Measurements from ENCODE around the gene FOXL3.
"Not testable (repeated sequence)": the region's sequence is repeated elsewhere in the genome, so short reads cannot be mapped to it uniquely, and the experiment has no call there.

Gene FOXL3

DNA sequence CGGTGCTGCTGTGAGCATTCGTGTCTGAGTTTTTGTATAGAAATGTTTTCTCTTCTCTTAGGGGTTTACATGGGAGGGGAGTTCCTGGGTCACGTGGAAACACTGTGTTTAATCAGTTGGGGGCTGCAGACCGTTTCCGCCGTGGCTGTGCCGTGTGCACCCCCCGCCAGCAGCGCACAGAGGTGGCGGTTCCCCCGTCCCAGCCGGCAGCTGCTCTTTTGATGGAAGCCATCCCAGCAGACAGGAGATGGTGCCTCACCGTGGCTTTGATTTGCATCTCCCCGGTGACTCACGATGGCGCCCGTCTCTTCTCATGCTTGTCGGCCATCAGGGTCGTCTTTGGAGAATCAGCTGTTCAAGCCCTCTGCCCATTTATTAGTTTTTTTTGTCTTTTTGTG is 34.9 kb upstream of the FOXL3 start:
- DNase-seq (ENCODE audit: low spot score), result no peak

DNA sequence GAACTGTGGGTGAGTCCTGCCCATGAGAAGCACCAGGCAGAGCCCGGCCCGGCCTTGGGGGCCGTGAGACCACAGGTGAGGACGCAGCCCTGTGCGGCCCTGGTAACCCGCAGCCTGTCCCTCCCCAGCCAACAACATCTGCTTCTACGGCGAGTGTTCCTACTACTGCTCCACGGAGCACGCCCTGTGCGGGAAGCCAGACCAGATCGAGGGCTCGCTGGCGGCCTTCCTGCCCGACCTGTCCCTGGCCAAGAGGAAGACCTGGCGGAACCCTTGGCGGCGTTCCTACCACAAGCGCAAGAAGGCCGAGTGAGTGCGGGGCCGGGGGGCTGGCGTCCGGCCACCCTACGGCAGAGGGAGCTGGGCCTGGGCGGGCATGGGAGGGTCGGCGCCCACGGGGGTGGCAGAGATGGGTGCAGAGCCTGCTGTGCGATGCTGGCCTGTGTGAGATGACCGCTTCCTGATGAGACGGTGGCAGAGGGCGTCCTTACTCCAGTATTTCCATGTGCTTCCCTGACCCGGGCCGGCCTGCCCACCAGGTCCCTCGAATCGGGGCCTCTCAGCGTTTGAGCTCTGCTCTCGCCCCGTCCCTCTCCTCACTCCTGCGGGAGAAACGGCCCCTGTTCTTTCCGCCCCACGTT is 34.1 kb upstream of the FOXL3 start:
- DNase-seq (ENCODE audit: low spot score), result no peak

DNA sequence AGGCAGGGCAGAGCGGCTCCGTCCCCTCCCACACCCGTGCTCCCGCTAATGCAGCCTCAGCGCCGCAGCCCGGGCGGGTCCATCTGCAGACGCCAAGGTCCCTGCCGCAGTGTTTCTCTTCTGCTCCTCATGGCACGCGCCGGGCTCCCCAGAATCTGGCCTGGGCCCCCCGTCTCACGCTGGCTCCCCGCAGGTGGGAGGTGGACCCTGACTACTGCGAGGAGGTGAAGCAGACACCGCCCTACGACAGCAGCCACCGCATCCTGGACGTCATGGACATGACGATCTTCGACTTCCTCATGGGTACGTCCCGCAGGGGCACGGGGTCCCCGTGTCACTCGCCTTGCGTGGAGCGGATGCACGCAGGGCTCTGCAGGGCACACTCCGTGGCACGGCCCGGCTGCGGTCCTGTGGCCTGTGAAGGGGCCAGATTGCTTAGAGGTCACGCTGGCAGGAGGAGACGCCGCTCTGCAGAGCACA is 33.5 kb upstream of the FOXL3 start:
- DNase-seq (ENCODE audit: low spot score), result no peak

DNA sequence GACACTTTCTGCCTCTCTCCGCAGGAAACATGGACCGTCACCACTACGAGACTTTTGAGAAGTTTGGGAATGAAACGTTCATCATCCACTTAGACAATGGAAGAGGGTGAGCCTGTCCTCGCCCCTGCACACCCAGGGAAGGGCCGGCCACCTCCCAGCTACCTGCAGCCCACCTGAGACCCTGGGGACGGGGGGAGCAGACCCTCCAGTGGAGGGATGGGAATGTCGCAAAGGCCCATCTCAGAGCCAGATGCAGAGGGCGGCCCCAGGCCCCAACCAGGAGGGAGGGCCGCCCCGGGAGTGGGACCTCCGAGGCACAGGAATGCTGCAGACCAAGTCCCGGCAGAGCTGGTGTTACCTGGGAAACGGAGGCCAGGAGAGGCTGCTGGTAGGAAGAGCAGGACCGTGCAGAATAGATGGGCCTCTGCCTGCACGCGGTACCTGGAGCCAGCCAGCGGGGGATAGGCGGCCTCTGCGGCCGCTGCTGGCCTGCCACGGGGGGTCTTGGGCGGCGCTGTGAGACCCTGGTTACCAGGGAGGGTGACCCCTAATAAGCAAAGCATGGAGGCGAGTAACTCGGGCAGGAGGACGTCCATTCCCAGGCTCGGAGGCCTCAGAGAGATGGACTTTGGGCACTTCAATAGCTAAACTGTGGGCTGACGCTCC is 32.9 kb upstream of the FOXL3 start:
- DNase-seq (ENCODE audit: low spot score), result no peak

- no peak for DNase-seq (ENCODE audit: low spot score)
Observed at GRCh38 chr7:257647-257992, 32.4 kb upstream of the FOXL3 start.

DNA sequence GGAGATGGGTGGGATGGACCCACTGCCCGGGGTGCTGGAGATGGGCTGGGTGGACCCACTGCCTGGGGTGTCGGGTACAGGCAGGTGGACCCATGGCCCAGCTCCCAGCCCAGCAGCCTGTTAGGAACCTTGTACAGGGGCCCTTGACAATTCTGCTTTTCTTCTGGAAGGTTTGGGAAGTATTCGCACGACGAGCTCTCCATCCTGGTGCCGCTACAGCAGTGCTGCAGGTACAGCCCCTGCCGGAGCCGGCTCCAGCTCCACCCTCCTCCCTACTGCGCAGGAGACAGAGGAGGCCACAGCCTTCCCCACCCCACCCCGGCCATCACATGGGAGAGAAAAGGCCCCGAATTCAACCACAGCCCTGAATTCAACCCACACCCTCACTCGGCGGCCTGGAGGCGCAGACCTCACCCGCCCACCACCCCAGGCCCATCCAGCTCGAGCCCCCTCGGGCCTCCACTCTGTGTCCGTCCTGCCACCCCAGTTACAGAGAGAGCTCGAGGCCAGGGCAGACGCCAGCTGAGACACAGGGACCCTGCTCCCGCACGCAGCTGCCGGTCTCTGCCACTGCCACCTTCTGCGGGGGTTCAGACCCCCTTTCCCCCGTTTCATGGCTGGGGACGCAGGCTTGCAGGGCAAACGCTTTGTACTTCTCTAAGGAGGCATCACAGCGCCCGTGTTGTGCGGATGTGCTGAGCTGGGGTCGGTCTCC is 31.3 kb upstream of the FOXL3 start:
- DNase-seq (ENCODE audit: low spot score), result no peak

DNA sequence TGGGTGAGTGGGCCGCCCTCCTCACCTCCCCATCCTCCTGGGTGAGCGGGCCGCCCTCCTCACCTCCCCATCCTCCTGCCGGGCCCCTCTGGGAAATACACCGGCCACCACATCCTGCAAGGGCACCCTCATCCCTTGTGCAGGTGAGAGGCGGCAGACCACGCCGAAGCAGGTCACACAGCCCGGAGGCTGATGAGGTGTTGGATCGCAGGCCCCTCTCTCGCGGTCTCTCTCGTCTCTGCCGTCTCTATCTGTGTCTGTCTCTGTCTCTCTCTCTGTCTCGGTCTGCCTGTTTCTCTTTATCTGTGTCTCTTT is 30.8 kb upstream of the FOXL3 start:
- DNase-seq (ENCODE audit: low spot score), result no peak

DNA sequence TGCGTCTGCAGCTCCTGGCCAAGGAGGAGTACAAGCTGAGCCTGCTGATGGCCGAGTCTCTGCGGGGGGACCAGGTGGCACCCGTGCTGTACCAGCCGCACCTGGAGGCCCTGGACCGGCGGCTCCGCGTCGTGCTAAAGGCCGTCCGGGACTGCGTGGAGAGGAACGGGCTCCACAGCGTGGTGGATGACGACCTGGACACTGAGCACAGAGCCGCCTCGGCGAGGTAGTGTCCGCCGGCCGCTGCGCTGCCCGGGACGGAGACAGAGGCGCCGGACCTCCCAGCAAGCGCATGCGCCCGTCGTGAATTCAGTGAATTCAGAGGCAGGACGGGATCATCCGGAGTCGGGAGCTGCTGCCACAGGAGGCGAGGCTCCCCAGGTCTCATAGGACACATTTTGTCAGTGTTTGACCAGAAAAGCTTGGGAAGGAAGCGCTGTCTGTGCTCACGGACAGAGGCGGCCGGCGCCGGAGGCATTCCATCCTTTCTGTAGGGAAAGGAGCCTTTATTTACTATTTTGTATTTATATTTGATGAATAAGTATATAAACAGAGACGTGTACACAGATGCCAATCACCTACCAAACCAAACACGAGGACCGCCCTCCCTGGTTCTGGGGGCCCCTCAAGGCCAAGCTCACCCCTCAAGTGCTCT is 30.1 kb upstream of the FOXL3 start:
- no peak for DNase-seq (ENCODE audit: low spot score)

GRCh38 chr7:260441-261281 is 29.3 kb upstream of the FOXL3 start:
- no peak for DNase-seq (ENCODE audit: low spot score)

DNA sequence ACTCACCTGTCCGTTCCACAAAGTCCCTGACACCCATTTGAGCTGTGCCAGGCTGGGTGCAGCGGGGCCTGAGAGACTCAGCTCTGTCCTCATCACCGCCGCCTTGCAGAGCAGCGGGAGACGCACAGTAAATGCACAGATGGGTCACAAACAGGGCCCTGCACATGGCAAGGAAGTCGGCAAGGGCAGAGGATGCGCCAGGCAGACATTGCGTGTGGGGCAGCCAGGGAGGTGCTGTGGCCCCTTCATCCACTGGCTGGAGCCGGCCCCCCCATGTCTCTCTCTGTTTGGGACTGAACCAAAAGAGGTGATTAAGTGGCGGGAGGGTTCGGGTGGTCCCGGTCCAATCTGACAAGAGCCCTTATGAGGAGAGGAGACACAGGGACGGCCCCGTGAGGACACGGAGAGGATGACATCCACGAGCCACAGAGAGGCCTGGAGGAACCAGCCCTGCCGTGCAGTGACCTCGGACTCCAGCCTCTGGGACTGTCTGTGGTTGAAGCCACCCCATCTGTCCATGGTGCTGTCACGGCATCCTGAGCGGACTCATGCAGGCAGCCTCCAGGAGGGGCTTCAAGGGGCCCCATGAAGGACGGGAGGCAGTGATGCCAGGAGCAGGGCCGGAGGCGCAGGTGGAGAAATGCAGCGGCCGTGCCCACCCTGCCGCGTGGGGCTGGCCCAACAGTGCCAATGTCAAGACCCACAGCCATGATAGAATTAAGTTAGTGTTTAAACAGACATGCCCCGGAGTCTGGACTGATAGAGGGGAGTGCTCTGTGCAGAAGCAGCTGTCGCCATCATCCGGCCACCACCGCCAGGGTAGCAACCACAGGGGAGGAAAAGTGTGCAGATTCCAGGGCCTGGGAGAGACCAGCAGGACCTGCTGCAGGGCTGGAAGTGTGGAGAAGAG is 28.4 kb upstream of the FOXL3 start:
- DNase-seq (ENCODE audit: low spot score), result no peak

DNA sequence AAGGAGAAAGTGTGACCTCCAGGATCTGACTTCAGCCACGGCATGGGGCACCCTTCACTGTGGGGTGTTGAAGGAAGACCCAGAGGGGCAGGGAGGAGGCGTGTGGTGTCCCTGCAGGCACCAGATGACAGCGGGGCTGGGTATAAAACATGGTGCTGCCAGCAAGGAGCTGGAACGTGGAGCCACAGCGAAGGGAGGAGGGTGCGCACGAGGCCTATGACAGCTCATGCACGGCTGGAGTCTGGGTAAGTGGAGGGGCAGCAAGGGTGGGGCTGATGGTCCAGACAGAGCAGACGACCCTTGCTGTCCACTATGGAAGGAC is 27.8 kb upstream of the FOXL3 start:
- DNase-seq (ENCODE audit: low spot score), result no peak

DNA sequence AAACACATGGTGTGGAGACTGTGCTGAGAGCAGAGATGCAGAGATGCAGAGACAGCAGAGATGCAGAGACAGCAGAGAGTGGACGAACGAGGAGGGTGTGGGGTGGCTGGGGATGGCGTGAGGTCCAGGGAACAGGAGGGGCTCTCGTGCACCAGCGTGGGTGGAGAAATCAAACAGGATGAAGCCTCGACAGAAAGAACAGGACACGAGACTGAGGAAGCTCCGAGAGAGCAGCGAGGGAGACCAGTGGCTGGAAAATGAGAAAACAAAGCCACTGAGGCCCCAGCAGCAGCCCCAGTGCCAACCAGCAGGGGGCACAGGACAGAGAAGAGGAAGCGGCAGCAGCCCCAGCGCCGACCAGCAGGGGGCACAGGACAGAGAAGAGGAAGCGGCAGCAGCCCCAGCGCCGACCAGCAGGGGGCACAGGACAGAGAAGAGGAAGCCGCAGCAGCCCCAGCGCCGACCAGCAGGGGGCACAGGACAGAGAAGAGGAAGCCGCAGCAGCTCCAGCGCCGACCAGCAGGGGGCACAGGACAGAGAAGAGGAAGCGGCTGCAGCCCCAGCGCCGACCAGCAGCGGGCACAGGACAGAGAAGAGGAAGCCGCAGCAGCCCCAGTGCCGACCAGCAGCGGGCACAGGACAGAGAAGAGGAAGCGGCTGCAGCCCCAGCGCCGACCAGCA is 27.2 kb upstream of the FOXL3 start:
- not testable (repeated sequence) for DNase-seq (ENCODE audit: low spot score)

DNA sequence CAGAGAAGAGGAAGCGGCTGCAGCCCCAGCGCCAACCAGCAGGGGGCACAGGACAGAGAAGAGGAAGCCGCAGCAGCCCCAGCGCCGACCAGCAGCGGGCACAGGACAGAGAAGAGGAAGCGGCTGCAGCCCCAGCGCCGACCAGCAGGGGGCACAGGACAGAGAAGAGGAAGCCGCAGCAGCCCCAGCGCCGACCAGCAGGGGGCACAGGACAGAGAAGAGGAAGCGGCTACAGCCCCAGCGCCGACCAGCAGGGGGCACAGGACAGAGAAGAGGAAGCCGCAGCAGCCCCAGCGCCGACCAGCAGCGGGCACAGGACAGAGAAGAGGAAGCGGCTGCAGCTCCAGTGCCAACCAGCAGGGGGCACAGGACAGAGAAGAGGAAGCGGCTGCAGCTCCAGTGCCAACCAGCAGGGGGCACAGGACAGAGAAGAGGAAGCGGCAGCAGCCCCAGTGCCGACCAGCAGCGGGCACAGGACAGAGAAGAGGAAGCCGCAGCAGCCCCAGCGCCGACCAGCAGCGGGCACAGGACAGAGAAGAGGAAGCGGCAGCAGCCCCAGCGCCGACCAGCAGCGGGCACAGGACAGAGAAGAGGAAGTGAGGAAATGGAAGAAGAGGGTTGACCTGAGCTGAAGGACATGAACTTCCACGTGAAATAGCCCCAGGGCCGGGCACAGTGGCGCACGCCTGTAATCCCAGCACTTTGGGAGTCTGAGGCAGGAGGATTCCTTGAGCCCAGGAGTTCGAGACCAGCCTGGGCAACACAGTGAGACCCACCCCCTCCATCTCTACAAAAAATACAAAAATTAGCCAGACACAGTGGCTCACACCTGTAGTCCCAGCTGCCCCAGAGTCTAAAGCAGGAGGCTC is 26.3 kb upstream of the FOXL3 start:
- DNase-seq (ENCODE audit: low spot score), result not testable (repeated sequence)

- DNase-seq (ENCODE audit: low spot score), result no peak
Observed at GRCh38 chr7:264541-265191, 25.3 kb upstream of the FOXL3 start.

GRCh38 chr7:265192-265997 is 24.6 kb upstream of the FOXL3 start:
- no peak for DNase-seq (ENCODE audit: low spot score)

DNA sequence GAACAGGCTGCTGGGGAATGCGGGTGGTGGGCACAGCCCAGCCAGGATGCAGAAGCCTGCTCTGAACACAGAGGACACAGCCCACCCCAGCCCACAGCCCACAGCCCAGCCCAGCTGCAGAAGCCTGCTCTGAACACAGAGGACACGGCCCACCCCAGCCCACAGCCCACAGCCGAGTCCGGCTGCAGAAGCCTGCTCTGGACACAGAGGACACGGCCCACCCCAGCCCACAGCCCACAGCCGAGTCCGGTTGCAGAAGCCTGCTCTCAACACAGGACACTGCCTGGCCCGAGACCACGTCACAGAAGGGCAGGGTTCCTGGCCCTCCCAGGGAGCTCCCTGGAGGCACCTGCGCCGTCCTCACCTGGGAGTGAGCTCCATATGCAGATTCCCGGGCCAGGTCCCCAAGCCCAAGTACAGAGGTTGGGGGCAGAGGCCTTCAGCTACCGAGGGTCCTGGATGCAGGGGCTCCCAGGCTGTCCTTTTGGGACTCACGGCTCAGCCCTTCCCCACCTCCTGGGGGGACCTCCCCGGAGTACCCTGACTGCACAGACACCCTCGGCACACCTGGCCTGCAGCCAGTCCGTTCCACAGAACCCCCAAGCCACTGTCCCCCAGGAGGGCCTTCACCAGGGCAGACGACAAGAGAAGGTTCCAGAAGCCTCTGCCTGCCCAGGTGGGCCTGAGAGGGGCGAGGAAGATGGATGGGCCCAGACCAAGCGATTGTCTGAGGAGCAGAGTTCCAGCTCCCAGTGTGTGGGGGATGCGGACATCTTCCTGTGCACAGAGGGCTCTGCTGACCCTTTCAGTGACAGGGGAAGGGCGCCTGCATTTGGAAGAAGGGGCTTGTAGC is 23.7 kb upstream of the FOXL3 start:
- no peak for DNase-seq (ENCODE audit: low spot score)

Data from SW480 (cell line).